Activated CD4-positive, alpha-beta memory T cell treated with anti-CD3 and anti-CD28 coated beads, Interleukin-2, amount 10 ng/mL, durations not matched to agents 7 days and 5 days (primary cell): ENCODE measurements around the gene LCN9. TPM values are rescaled to one million over a fixed set of nuclear protein-coding genes. Genes with fewer than 3 reads are reported as not detected.

Source experiments
- CTCF ChIA-PET: fragments of 350-600 bp; sonication (Branson Sonifier 250); formaldehyde crosslinking; loops from one replicate; lab custom pipeline; 2021; ENCODE audit warnings: antibody characterized with exemption, inconsistent platforms; lab: Charles Lee
- POLR2A ChIA-PET: fragments of 350-600 bp; sonication (Branson Sonifier 250); formaldehyde crosslinking; loops from one replicate; lab custom pipeline; 2021; ENCODE audit warnings: antibody characterized with exemption; lab: Charles Lee
- DNase-seq: peaks from one replicate; pipeline ENCODE4 v3.0.0-alpha.2; 2020
- H3K27ac Mint-ChIP-seq: one replicate; pipeline ENCODE4 v1.8.0; 2021; ENCODE audit warnings: mild to moderate bottlenecking, mixed read lengths
- H3K27me3 Mint-ChIP-seq: one replicate; pipeline ENCODE4 v1.8.0; 2021; ENCODE audit warnings: mixed read lengths
- H3K36me3 Mint-ChIP-seq: one replicate; pipeline ENCODE4 v1.8.0; 2021; ENCODE audit warnings: low read depth, mixed read lengths
- H3K4me1 Mint-ChIP-seq: one replicate; pipeline ENCODE4 v1.8.0; 2021; ENCODE audit warnings: mixed read lengths
- H3K4me3 Mint-ChIP-seq: one replicate; pipeline ENCODE4 v1.8.0; 2021; ENCODE audit warnings: mild to moderate bottlenecking, mixed read lengths
- H3K9me3 Mint-ChIP-seq: one replicate; pipeline ENCODE4 v1.8.0; 2021; ENCODE audit warnings: mixed read lengths
- total RNA-seq, 2 experiments: library from RNA; stranded (reverse); gene quantifications; one replicate each; pipeline ENCODE4 v1.2.3, GENCODE V29; 2021

Gene LCN9
- total RNA-seq, 2 experiments from 2014 or later = not detected

- POLR2A ChIA-PET = no interaction called here
Observed at GRCh38 chr9:135689011-135689410, 25.9 kb downstream of the LCN9 start.

DNA sequence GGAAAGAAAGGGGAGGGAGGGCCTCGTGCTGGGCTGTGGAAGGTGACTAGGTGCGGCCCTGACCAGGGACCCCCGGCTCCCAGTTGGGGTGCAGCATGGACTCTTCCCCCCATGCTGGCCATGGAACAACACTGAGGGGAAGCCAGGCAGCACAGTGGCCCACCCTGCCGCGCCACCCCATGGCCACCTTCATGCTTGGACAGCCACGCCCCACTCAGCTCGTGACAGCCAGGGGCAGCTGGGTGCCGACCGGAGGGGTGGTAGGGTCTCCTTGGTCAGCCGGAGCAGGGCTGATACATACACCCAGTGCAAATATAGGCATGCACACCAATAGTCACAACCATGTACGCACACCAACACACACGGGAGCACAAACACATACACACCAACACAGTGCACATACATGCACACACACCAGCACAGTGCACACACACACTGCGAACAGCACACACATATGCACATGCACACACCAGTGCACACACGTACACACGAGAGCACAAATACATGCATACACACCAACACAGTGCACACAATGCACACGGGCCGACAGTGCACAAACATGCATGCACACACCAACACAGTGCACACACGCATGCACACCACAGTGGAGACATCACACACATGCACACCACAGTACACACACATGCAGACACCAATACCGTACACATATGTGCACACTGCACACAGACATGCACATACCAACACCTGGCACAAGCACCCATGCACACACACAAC lies 27.9 kb downstream of the LCN9 start:
- POLR2A ChIA-PET = no interaction called here
- Mint-ChIP-seq H3K9me3 (no peaks in the 10 kb centered on the region), H3K4me3 (no peak overlapping the region), H3K27ac (no peak overlapping the region), H3K36me3 (no peaks in the 10 kb centered on the region), H3K4me1 (no peaks in the 10 kb centered on the region), H3K27me3 (no peaks in the 10 kb centered on the region)
- DNase-seq = no peak
- CTCF ChIA-PET = no interaction called here

More at GRCh38 chr9:135689011-135689410, 25.9 kb downstream of the LCN9 start:
- CTCF ChIA-PET = no interaction called here
- Mint-ChIP-seq H3K9me3 (no peaks in the 10 kb centered on the region), H3K36me3 (no peaks in the 10 kb centered on the region), H3K27ac (no peak overlapping the region), H3K4me1 (no peaks in the 10 kb centered on the region), H3K4me3 (no peak overlapping the region), H3K27me3 (no peaks in the 10 kb centered on the region)
- DNase-seq = no peak

DNA sequence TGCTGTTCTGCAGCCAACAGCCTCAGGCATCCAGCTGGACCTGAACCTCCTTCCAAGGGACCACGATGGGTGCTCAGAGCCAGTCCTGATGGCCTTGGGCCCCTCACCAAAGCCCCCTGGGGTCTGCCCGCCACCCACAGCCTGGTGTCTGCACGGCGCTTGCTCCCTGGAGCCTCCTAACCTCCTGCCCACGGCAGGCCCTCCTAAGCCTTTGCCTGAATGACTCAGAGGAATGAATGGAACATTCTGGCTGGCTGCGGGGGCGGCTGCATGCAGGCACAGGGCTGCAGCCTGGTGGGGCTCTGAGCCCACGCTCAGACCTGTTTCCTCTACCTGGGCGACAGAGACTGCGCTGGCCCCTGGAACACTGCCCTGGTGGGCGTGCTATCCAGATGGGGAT lies 29.3 kb downstream of the LCN9 start:
- Mint-ChIP-seq H3K4me1 (no peaks in the 10 kb centered on the region), H3K27me3 (no peaks in the 10 kb centered on the region), H3K36me3 (no peaks in the 10 kb centered on the region), H3K4me3 (no peak overlapping the region), H3K9me3 (no peaks in the 10 kb centered on the region), H3K27ac (no peak overlapping the region)
- ChIA-PET CTCF (no interaction called here), POLR2A (no interaction called here)
- no peak for DNase-seq

GRCh38 chr9:135693265-135693664 lies 30.2 kb downstream of the LCN9 start:
- CTCF ChIA-PET = no interaction called here
- no peak overlapping the region for H3K4me3 Mint-ChIP-seq
- DNase-seq = no peak
- POLR2A ChIA-PET = no interaction called here
- H3K27me3 Mint-ChIP-seq = no peaks in the 10 kb centered on the region
- H3K4me1 Mint-ChIP-seq = no peaks in the 10 kb centered on the region
- no peak overlapping the region for H3K27ac Mint-ChIP-seq
- no peaks in the 10 kb centered on the region for H3K36me3 Mint-ChIP-seq
- no peaks in the 10 kb centered on the region for H3K9me3 Mint-ChIP-seq

GRCh38 chr9:135693771-135694170 lies 30.7 kb downstream of the LCN9 start:
- no peaks in the 10 kb centered on the region for H3K9me3 Mint-ChIP-seq
- no peak for DNase-seq
- no peaks in the 10 kb centered on the region for H3K36me3 Mint-ChIP-seq
- CTCF ChIA-PET = interaction anchor here (0.5 kb wide), 1 partner anchor 1084 kb away, joined by 3 read pairs; no protein-coding TSS in a partner anchor
- POLR2A ChIA-PET = no interaction called here
- H3K27me3 Mint-ChIP-seq = no peaks in the 10 kb centered on the region
- H3K4me1 Mint-ChIP-seq = no peaks in the 10 kb centered on the region
- no peak overlapping the region for H3K27ac Mint-ChIP-seq
- H3K4me3 Mint-ChIP-seq = no peak overlapping the region

GRCh38 chr9:135694414-135694813 lies 31.3 kb downstream of the LCN9 start:
- Mint-ChIP-seq H3K27ac (no peak overlapping the region), H3K27me3 (no peaks in the 10 kb centered on the region), H3K9me3 (no peaks in the 10 kb centered on the region), H3K36me3 (no peaks in the 10 kb centered on the region), H3K4me1 (no peaks in the 10 kb centered on the region), H3K4me3 (no peak overlapping the region)
- ChIA-PET CTCF (interaction anchor here (0.5 kb wide), 1 partner anchor 1085 kb away, joined by 3 read pairs; no protein-coding TSS in a partner anchor), POLR2A (no interaction called here)
- DNase-seq = no peak

DNA sequence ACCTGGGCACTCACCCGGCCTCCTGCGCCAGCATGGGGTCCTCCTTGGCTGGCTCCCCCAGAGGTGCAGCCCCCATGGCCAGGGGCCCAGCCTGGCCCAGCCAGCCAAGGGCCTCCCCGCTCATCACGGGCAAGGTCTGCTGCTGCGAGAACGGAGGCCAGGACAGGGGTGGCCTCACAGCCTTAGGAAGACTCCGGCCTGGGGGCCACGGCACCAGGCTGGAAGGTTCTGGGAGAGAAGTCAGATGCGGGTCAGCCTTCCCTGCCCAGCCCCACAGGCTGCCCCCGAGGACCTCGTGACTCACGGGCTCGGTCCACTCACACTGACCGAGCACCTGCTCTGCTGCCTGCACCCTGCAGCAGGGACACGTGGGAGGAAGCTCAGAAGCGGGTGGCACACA lies 31.9 kb downstream of the LCN9 start:
- no peak overlapping the region for H3K27ac Mint-ChIP-seq
- CTCF ChIA-PET = no interaction called here
- no peaks in the 10 kb centered on the region for H3K36me3 Mint-ChIP-seq
- H3K4me1 Mint-ChIP-seq = no peaks in the 10 kb centered on the region
- H3K9me3 Mint-ChIP-seq = no peaks in the 10 kb centered on the region
- POLR2A ChIA-PET = no interaction called here
- H3K4me3 Mint-ChIP-seq = no peak overlapping the region
- no peaks in the 10 kb centered on the region for H3K27me3 Mint-ChIP-seq
- no peak for DNase-seq

- CTCF ChIA-PET = no interaction called here
- no peaks in the 10 kb centered on the region for H3K36me3 Mint-ChIP-seq
Observed at GRCh38 chr9:135695642-135696041, 32.5 kb downstream of the LCN9 start.

DNA sequence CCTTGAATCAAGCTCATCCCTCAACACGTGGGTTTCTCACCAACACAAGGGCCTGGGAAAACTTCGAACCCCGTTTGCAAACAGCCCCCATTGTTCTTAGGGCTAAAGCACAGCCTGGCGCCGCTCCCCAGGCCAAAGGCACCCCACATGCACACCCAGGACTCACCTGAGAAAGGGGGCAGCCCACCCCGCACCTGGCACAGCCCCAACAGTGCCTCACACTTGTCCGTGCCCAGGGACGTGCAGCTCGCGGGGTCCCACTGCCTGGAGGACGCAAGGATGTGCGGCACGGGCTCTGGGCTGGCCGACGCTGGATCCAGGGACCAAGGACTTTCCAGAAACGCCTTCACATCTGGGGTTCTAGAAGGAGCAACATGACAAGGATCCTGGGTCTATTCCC lies 33.3 kb downstream of the LCN9 start:
- no peaks in the 10 kb centered on the region for H3K27me3 Mint-ChIP-seq
- CTCF ChIA-PET = no interaction called here
- H3K27ac Mint-ChIP-seq = no peak overlapping the region
- no peak overlapping the region for H3K4me3 Mint-ChIP-seq
- POLR2A ChIA-PET = no interaction called here
- H3K4me1 Mint-ChIP-seq = no peaks in the 10 kb centered on the region
- H3K36me3 Mint-ChIP-seq = no peaks in the 10 kb centered on the region
- no peaks in the 10 kb centered on the region for H3K9me3 Mint-ChIP-seq
- no peak for DNase-seq

More at GRCh38 chr9:135695642-135696041, 32.5 kb downstream of the LCN9 start:
- Mint-ChIP-seq H3K27ac (no peak overlapping the region), H3K9me3 (no peaks in the 10 kb centered on the region), H3K4me3 (no peak overlapping the region), H3K4me1 (no peaks in the 10 kb centered on the region), H3K27me3 (no peaks in the 10 kb centered on the region)
- no peak for DNase-seq
- POLR2A ChIA-PET = no interaction called here

- no peak for DNase-seq
- ChIA-PET POLR2A (no interaction called here), CTCF (no interaction called here)
- Mint-ChIP-seq H3K4me1 (no peaks in the 10 kb centered on the region), H3K9me3 (no peaks in the 10 kb centered on the region), H3K27ac (no peak overlapping the region), H3K4me3 (no peak overlapping the region), H3K36me3 (no peaks in the 10 kb centered on the region), H3K27me3 (no peaks in the 10 kb centered on the region)
Observed at GRCh38 chr9:135697226-135697625, 34.1 kb downstream of the LCN9 start.

DNA sequence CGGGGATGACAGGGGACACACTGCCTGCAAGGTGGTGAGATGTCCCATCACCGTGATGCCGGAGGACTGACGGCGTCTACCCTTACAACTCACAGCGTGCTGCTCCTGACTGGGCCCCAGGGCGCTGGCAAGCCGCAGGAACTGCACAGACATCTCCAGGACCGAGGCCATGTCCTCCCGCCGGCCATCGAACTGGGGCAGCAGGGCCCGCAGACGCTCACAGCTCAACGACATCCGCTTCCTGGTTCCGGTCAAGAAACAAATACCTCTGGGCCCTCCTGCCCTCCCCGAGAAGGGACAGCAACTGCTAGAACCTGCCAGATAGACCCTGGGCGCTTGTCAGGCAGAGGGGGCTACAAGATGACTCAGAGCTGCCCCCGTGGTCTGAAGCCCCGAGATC lies 35.1 kb downstream of the LCN9 start:
- no peaks in the 10 kb centered on the region for H3K27me3 Mint-ChIP-seq
- CTCF ChIA-PET = no interaction called here
- H3K9me3 Mint-ChIP-seq = no peaks in the 10 kb centered on the region
- no peaks in the 10 kb centered on the region for H3K36me3 Mint-ChIP-seq
- H3K4me3 Mint-ChIP-seq = no peak overlapping the region
- DNase-seq = no peak
- no peak overlapping the region for H3K27ac Mint-ChIP-seq
- no peaks in the 10 kb centered on the region for H3K4me1 Mint-ChIP-seq
- POLR2A ChIA-PET = no interaction called here

GRCh38 chr9:135698767-135699166 lies 35.7 kb downstream of the LCN9 start:
- H3K36me3 Mint-ChIP-seq = no peaks in the 10 kb centered on the region
- H3K4me1 Mint-ChIP-seq = no peaks in the 10 kb centered on the region
- POLR2A ChIA-PET = no interaction called here
- H3K27ac Mint-ChIP-seq = no peak overlapping the region
- no peak overlapping the region for H3K4me3 Mint-ChIP-seq
- no peaks in the 10 kb centered on the region for H3K27me3 Mint-ChIP-seq
- no peak for DNase-seq
- CTCF ChIA-PET = no interaction called here
- no peaks in the 10 kb centered on the region for H3K9me3 Mint-ChIP-seq

DNA sequence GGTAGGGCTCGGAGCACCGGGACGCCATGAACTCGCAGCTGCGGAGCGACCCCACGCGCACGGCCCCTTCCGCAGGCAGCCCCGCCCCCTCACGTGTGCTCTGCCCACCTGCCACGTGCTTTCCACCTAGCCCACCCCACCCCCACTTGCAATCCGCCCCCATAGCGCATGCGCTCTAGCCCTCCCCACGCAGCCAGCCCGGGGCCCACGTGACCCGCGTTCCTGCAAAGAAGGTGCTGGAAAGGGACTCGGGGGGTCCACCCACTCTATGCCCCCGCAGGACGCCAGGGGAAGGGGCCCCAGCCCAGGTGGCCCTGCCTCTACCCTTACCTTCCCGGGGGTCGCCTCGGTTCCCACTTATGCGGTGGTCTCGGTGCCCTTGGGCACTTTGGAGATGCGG lies 36.3 kb downstream of the LCN9 start, which contains the start of gene SOHLH1:
SOHLH1 (minus strand) TSS at position 42 of the 400 bp plus-strand sequence; CDS start at position 28, 14 bp downstream.
- ChIA-PET POLR2A (no interaction called here), CTCF (no interaction called here)
- Mint-ChIP-seq H3K9me3 (no peaks in the 10 kb centered on the region), H3K36me3 (no peaks in the 10 kb centered on the region), H3K27me3 (no peaks in the 10 kb centered on the region), H3K4me3 (no peak within 1 kb of the TSS), H3K4me1 (no peaks in the 10 kb centered on the region), H3K27ac (no peak within 1 kb of the TSS)
- DNase-seq = no peak

- no peaks in the 10 kb centered on the region for H3K9me3 Mint-ChIP-seq
- no peaks in the 10 kb centered on the region for H3K4me1 Mint-ChIP-seq
- no peak overlapping the region for H3K27ac Mint-ChIP-seq
- no peak for DNase-seq
- no peaks in the 10 kb centered on the region for H3K36me3 Mint-ChIP-seq
- H3K4me3 Mint-ChIP-seq = no peak overlapping the region
- POLR2A ChIA-PET = no interaction called here
- no peaks in the 10 kb centered on the region for H3K27me3 Mint-ChIP-seq
- CTCF ChIA-PET = interaction anchor here (1.3 kb wide), 1 partner anchor 11 kb away, joined by 3 read pairs; no protein-coding TSS in a partner anchor
Observed at GRCh38 chr9:135700525-135700924, 37.4 kb downstream of the LCN9 start.
